ENCODE data around the gene PLAGL2. TPM values are rescaled to one million over a fixed set of nuclear protein-coding genes. Genes with fewer than 3 reads are reported as not detected.

Gene PLAGL2
- total RNA-seq, 1 experiment from 2014 or later = 44.4 TPM

DNA sequence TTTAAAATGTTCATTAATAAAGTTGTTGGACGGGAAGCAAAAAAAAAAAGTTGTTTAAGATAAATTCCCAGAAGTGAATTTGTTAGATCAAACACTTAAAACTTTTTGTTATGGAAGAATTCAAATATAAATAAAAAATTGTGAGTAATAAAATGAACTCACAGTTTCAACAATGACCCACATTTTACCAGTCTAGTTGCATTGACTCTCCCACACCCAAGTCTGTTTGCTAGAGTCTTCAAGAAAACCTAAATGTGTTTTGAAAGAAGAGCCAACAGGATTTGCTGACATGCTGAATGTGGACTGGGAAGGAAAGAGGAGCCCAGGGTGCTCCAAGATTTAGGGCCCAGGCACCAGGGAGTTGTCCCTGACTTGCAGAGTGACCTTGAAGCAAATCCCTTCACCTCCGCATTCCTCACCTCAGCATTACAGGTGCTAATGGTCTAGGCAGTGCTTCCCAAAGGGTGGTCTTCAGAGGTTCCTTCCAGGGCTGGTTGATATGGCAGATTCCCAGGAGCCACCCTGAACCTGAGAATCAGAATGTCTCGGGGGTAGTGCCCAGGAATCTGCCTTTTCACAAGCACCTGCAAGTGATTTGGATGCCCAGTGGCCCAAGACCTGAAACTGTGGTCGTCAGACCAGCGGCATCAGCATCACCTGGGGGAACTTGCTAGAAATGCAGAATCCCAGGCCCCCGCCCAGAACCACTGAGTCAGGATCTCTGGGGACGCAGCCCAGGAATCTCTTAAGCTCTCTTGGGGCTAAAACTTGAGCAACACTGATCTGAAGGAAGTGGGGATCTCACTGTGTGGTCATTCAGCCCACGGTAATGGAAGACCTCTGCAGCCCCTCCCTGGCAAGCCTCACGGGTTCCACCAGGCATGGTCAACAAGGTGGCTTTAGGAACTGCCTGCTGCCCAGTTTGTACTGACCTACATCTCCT lies 31.2 kb upstream of the PLAGL2 start:
- Histone ChIP-seq H3T11ph (ENCODE audit: low read length) (no peak overlapping the region), H3K4me1 (ENCODE audit: insufficient read depth, low read length) (no peaks in the 10 kb centered on the region), H4K8ac (replicated peaks; ENCODE audit: insufficient read length, low read depth, low read length) (no peak overlapping the region), H3K9ac (ENCODE audit: extremely low read depth, insufficient read length, low read length) (no peak overlapping the region), H2BK12ac (ENCODE audit: insufficient read length, low read depth, low read length) (no peak overlapping the region), H2BK20ac (ENCODE audit: low read depth, low read length, poor library complexity, severe bottlenecking) (no peak overlapping the region), H3K56ac (ENCODE audit: insufficient read length, low read depth, low read length) (no peak overlapping the region), H2AK5ac (ENCODE audit: insufficient read length, low read length) (no peak overlapping the region), H3K4ac (ENCODE audit: low read depth, low read length) (no peak overlapping the region), H2BK120ac (ENCODE audit: low read depth, low read length, poor library complexity, severe bottlenecking) (no peak overlapping the region), H3K79me1 (ENCODE audit: insufficient read depth, low read depth, low read length, poor library complexity, severe bottlenecking) (no peaks in the 10 kb centered on the region), H2AFZ (ENCODE audit: low read length) (no peak overlapping the region), H3K18ac (ENCODE audit: insufficient read length, low read depth, low read length) (no peak overlapping the region), H3K23ac (ENCODE audit: insufficient read length, low read depth, low read length) (no peak overlapping the region), H4K20me1 (ENCODE audit: control insufficient read depth, insufficient read depth, insufficient read length) (no peaks in the 10 kb centered on the region), H3K27me3 (ENCODE audit: insufficient read depth, low read length) (no peaks in the 10 kb centered on the region), H3K79me2 (ENCODE audit: insufficient read depth, low read length) (no peaks in the 10 kb centered on the region), H2BK15ac (ENCODE audit: low read depth, low read length) (no peak overlapping the region), H3K9me3 (ENCODE audit: control insufficient read depth, low read depth, low read length) (no peaks in the 10 kb centered on the region), H3K4me2 (ENCODE audit: insufficient read depth, insufficient read length, low read length) (no peak overlapping the region), H3K27ac (ENCODE audit: insufficient read length, low read depth, low read length) (no peak overlapping the region), H4K5ac (ENCODE audit: insufficient read length, low read depth, low read length) (no peak overlapping the region), H2BK5ac (ENCODE audit: insufficient read length, low read length) (no peak overlapping the region), H3K23me2 (ENCODE audit: insufficient read length, low read depth, low read length, poor library complexity, severe bottlenecking) (no peaks in the 10 kb centered on the region), H4K91ac (ENCODE audit: insufficient read length, low read depth, low read length) (no peak overlapping the region), H3K14ac (ENCODE audit: insufficient read depth, low read length) (no peak overlapping the region)
- H3K27me3 Mint-ChIP-seq (ENCODE audit: low read depth) = peaks cover 2% of the 10 kb centered on the region; the same call in 1 of the 2 replicates
- H3K36me3 Mint-ChIP-seq (ENCODE audit: insufficient read depth in 1 of 3, low read depth in 3 of 3) = peaks cover 3 to 22% (median 19%) of the 10 kb centered on the region in 3 experiments; a peak in 5 of 7 replicates
- TF ChIP-seq, protein P1, sequence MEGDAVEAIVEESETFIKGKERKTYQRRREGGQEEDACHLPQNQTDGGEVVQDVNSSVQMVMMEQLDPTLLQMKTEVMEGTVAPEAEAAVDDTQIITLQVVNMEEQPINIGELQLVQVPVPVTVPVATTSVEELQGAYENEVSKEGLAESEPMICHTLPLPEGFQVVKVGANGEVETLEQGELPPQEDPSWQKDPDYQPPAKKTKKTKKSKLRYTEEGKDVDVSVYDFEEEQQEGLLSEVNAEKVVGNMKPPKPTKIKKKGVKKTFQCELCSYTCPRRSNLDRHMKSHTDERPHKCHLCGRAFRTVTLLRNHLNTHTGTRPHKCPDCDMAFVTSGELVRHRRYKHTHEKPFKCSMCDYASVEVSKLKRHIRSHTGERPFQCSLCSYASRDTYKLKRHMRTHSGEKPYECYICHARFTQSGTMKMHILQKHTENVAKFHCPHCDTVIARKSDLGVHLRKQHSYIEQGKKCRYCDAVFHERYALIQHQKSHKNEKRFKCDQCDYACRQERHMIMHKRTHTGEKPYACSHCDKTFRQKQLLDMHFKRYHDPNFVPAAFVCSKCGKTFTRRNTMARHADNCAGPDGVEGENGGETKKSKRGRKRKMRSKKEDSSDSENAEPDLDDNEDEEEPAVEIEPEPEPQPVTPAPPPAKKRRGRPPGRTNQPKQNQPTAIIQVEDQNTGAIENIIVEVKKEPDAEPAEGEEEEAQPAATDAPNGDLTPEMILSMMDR (conservative IDR thresholded peaks at IDR 0.05) = no peak
- no peaks in the 10 kb centered on the region for H3K9me3 Mint-ChIP-seq
- H3K4me3 Mint-ChIP-seq = no peak overlapping the region
- H3K4me1 Mint-ChIP-seq = peaks cover 20 to 22% of the 10 kb centered on the region in 2 experiments
- no peak overlapping the region for H3K27ac Mint-ChIP-seq
- no CpG with 5 or more reads among the region's 9 CpGs for WGBS (ENCODE audit: extremely low coverage, insufficient read length, low lambda C conversion rate)
- DNase-seq = no peak

Data from H9 (cell line).